ENCODE measurements around the gene DNM1L.
A peak's percentile ranks its signal among the peaks of the same experiment; 100 is the strongest.

The DNM1L gene

DNA sequence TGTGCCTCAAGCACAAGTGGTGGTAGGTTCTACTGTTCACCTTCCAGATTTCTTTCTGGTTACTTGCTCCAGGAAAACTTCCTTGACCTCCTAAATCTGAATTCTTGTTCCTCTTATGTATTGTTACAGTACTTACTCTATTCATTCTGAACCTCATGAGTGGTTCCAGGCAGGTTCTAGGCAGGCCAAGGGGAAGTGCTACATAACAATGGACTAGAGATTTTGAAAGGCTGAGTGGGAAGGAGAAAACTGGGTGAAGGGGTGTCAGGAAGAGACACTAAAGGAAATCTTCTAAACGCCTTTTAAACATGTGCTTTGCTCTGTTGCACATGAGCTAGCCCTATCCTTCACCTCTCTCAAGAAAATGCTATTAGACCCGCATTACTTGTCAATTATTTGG is 75.0 kb downstream of the DNM1L start:
- DNase-seq (ENCODE audit: low read depth), result no peak
- peak overlapping the region; percentile 96 for H3K4me3 ChIP-seq (ENCODE audit: low read depth, low read length)
- TF ChIP-seq, protein P1, sequence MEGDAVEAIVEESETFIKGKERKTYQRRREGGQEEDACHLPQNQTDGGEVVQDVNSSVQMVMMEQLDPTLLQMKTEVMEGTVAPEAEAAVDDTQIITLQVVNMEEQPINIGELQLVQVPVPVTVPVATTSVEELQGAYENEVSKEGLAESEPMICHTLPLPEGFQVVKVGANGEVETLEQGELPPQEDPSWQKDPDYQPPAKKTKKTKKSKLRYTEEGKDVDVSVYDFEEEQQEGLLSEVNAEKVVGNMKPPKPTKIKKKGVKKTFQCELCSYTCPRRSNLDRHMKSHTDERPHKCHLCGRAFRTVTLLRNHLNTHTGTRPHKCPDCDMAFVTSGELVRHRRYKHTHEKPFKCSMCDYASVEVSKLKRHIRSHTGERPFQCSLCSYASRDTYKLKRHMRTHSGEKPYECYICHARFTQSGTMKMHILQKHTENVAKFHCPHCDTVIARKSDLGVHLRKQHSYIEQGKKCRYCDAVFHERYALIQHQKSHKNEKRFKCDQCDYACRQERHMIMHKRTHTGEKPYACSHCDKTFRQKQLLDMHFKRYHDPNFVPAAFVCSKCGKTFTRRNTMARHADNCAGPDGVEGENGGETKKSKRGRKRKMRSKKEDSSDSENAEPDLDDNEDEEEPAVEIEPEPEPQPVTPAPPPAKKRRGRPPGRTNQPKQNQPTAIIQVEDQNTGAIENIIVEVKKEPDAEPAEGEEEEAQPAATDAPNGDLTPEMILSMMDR (IDR thresholded peaks at IDR 0.05; ENCODE audit: low read depth, low read length, missing control alignments), result no peak

DNA sequence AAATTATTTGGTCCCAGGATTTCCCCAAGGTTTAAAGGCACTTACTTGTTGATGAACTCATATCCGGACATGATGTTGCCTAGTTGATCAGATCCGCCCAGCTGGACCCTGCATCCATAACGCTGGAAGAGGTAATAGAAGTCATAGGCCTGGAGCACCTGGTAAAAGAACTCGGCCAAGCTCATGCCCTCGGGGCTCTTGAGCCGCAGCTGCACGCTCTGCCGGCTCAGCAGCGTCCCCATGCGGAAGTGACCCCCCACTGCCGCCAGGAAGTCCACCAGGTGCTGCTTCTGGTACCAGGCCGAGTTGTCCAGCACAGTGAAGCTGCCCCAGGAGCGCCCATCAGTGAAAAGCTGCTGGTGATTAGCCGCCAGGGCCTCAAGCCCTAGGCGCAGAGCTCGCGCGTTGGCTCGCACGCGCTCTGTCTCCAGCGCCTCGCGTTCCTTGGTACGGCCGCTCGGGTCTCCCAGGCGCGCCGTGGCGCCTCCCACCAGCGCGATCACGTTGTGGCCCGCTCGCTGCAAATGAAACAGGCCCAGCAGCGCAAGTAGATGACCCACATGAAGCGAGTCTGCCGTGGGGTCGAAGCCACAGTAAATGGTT is 76.1 kb downstream of the DNM1L start:
- H3K4me3 ChIP-seq (ENCODE audit: low read depth, low read length), result peak overlapping the region; percentile 96
- TF ChIP-seq, protein P1 (IDR thresholded peaks at IDR 0.05; ENCODE audit: low read depth, low read length, missing control alignments), result peak; percentile 98
- peak; percentile 54 for DNase-seq (ENCODE audit: low read depth)

DNA sequence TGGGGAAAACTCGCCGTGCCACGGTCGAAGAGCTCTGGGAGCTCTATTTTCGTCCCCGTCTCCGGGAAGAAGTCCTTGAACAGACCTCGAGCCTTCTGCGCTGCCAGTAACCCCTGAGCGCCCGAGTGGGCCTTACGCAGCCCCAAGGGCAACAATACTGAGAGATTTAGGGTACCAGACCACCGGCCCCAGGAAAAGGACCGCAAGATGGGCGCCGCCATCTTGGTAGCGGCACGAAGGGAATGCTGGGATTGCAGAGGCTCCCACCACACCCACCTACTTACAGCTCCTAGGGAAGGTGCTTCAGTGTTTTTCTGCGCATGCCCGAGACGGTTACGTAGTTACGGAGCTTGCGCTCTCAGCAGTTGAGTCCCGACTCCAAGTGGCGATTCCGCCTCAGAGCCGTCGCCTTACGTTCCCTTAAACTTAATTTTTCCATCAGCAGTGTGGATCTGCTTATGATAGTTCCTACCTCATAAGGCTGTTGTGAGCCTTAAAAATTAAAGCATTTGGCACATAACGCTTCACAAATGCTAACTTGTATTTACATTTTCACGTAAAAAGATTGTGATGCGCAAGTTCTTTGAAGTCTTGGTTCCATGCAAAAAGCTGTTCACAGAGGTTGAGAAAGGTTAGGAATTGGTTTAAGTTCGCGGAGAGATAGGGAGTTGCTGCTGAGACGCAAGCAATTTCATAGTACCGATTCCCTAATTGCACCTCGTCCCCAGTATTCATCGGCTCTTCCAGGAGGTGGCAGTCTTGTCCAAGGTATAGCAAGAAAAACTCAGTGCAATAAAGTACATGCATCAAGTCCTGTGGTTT is 76.8 kb downstream of the DNM1L start, which contains the start of gene YARS2:
YARS2 (minus strand) TSS at position 244 of the 822 bp plus-strand sequence; CDS start at position 221, 23 bp downstream.
- TF ChIP-seq, protein P1 (IDR thresholded peaks at IDR 0.05; ENCODE audit: low read depth, low read length, missing control alignments), result peak; percentile 70
- H3K4me3 ChIP-seq (ENCODE audit: low read depth, low read length), result peak within 1 kb of the TSS; percentile 96
- DNase-seq (ENCODE audit: low read depth), result peak; percentile 98

DNA sequence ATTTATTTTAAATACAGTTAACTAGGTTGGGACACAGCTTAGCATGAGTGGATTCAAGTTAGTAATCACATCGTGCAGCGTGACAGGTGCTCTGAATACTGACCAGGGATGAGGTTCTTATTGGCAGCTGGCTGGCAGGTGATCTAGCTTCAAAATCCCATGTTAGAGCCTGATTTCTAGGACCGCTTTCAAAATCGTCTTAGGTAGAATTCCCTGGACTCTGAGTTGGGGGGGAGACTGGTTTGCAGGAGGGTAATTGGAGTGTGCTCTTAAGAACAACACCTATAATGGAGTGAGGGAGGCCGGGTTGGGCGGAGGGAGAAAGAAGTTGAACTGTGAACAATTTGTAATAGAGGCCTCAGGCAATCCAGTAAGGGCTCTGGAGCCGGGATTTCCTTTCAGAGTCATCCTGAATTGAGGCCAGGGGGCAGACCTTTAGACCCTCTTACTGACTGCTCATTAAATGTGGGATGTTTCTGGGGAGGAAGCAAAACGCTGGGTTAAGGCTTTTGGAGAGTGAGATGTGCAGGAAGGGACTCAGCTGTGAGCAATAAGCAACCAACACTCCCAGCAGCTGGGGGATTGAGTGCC is 77.5 kb downstream of the DNM1L start:
- no peak overlapping the region for H3K4me3 ChIP-seq (ENCODE audit: low read depth, low read length)
- DNase-seq (ENCODE audit: low read depth), result no peak
- TF ChIP-seq, protein P1 (IDR thresholded peaks at IDR 0.05; ENCODE audit: low read depth, low read length, missing control alignments), result no peak

DNA sequence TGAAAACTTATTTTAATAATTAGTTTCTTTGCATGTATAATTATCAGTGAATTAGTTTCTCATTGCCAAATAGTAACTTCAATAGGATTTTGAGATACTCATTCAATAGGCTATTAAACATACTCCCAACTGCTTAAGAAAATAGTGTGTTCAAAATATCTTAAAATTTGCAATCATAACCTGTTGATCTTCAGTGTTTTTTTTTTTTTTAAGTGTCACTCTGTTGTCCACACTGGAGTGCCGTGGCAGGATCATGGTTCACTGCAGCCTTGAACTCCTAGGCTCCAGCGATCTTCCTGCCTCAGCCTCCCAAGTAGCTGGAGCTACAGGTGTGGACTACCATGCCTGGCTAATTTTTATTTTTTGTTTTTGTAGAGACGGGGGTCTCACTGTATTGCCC is 78.1 kb downstream of the DNM1L start:
- TF ChIP-seq, protein P1 (IDR thresholded peaks at IDR 0.05; ENCODE audit: low read depth, low read length, missing control alignments), result no peak
- H3K4me3 ChIP-seq (ENCODE audit: low read depth, low read length), result no peak overlapping the region
- no peak for DNase-seq (ENCODE audit: low read depth)

DNA sequence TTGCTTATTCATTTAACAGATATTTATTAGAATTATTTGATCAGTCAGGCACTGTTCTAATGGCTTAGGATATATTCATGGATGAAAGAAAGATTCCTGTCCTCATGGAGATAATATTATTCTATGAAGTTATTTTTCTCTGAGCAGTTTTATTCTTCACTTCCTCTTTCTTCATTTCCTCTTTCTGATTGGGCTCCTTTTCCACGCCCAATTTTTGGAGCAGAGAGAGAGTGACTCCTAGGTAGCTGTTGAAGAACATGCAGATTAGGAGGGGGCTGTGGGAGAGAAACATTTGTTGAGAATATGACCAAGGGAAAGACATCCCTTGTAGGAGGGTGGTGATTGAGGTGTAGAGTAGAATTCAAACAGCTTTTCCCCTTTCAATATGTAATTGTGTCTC is 82.6 kb downstream of the DNM1L start:
- TF ChIP-seq, protein P1 (IDR thresholded peaks at IDR 0.05; ENCODE audit: low read depth, low read length, missing control alignments), result no peak
- no peak for DNase-seq (ENCODE audit: low read depth)
- H3K4me3 ChIP-seq (ENCODE audit: low read depth, low read length), result no peak overlapping the region

Measured in GM12864 (cell line).